GM10266 (cell line): ENCODE data around the gene ABAT.

Source experiments
- DNase-seq: peaks from one replicate; pipeline ENCODE4 v3.0.0; 2012; ENCODE audit errors: extremely low spot score
- TF ChIP-seq, protein P1 (sequence below): IDR thresholded peaks from 2 replicates; pipeline ENCODE4 v1.5.1; 2012; ENCODE audit warnings: mild to moderate bottlenecking, low read depth; ENCODE audit not compliant: control insufficient read depth, insufficient read depth; ENCODE audit errors: missing control alignments

The ABAT gene

DNA sequence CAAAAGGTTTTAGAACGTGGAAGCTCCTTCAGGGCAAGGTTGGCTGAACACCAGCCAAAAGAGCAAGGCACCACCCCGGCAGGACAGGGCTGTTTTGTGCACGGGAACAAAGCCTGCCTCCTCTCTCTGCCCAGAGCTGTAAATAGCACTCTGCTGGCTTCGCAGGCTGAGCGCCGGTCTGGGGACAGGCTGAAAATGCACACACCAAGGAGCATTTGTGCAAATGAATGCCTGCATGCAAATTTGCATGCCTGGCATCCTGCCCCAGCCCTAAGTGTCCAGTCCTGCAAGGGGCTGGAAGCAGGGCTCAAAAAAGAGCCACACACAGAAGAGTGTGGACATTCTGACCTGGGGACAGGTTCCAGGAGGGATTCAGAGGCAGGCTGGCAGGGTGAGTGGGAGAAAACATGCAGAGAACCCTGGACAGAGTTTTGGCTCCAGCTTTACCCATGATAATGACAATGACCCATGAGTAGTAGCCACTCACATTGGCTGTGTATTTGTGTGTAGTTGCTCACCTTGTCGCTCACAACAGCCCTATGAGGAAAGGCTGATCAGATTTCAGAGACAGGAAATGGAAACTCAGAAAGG lies 11.7 kb downstream of the ABAT start:
- TF ChIP-seq, protein P1, sequence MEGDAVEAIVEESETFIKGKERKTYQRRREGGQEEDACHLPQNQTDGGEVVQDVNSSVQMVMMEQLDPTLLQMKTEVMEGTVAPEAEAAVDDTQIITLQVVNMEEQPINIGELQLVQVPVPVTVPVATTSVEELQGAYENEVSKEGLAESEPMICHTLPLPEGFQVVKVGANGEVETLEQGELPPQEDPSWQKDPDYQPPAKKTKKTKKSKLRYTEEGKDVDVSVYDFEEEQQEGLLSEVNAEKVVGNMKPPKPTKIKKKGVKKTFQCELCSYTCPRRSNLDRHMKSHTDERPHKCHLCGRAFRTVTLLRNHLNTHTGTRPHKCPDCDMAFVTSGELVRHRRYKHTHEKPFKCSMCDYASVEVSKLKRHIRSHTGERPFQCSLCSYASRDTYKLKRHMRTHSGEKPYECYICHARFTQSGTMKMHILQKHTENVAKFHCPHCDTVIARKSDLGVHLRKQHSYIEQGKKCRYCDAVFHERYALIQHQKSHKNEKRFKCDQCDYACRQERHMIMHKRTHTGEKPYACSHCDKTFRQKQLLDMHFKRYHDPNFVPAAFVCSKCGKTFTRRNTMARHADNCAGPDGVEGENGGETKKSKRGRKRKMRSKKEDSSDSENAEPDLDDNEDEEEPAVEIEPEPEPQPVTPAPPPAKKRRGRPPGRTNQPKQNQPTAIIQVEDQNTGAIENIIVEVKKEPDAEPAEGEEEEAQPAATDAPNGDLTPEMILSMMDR = no peak
- DNase-seq = no peak

DNA sequence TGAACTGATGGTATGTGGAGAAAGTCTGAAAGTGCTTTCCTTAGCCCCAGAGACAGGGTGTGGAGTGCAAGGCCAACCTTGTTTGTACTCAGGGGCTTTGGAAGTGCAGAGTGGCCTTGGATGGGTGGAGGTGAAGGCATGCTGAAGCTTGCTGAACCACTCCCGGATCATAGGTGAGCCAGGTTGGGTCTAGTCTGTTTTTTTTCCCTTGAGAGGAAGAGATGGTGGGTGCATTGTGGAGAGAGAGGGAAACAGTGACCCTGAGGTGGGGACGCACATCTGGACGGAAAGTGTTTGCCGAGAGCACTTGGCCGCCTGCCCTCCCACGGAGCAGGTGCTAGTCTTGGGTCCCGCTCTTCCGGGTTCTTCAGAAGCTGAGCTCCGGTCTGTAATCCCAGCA lies 12.5 kb downstream of the ABAT start:
- DNase-seq = no peak
- TF ChIP-seq, protein P1 = no peak

DNA sequence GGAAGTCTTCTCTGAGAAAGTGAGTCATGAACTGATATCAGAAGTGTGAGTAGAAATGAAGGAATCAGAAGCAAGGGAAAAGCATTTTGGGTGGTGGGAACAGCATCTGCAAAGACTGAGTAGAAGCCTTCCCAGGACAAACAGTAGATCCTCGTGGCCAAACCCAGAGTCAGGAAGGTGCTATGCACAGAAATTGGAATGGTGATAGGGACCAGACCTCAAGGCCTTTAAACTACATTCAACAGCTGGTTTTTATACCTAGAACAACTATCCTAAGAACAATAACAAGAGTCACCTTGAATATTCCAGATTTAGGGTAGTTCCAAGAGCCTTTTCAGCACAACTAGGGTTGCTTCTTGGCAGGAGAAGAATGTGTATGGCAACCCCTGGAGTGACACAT lies 15.3 kb downstream of the ABAT start:
- TF ChIP-seq, protein P1 = no peak
- DNase-seq = no peak

DNA sequence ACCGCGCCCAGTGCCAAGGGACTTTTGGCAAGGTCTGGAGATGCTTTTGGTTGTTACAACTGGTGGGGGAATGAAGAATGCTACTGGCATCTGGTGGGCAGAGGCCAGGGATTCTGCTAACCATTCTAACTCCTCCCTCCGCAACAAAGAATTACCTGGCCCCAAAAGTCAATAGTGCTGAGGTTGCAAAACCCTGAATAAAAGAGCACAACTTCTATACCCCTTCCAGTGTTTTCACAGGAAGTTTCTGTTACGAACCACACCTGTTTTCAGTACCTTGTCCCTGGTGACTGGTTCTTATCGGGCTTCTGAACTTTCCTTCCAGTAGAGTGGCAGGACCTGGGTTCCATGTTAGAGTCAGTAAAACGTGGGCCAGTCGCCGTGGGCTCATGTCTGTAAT lies 17.3 kb downstream of the ABAT start:
- TF ChIP-seq, protein P1 = no peak
- DNase-seq = no peak

DNA sequence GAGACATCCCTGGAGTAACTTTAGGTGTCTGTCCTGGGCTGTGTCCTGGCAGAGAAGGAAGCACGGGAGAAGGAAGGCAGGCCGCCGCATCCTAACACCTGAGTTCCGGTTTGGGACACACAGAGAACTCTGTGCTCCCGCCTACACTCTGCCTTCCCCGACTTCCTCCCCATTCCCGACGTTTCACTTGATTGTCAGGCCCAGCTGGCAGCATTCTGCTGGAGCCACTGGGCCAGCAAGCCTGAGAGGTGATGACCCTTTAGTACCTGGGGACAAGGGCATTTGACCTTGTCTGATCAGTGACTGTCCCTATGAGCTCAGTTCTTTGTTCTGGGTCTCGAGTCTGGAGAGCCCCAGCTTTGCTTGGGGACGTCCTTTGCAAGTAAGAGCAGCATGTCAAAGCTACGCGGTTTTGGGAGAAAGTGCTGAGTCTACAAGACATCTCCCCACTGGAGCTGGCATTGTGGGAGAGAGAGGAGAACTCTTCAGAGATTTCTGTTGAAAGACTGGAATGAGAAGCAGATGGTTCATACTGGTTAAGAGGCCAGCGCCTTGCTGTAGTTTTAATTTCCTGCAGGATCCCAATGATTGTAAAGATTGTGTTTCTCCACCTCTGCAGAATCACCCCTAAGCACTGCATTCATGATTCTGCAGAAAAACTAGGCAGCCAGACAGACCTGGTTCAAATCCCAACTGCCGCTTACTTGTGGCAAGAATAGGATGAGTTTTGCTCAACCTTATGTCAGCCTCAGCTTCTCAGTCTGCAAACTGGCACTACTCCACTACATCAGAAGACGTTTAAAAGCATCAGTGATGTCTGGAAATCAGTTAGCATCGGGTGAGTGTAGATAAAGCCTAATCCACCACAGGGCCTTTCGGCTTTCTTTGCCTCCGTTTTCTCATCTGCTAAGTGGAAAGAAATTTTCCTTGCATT lies 20.6 kb downstream of the ABAT start:
- DNase-seq = no peak
- TF ChIP-seq, protein P1 = no peak

DNA sequence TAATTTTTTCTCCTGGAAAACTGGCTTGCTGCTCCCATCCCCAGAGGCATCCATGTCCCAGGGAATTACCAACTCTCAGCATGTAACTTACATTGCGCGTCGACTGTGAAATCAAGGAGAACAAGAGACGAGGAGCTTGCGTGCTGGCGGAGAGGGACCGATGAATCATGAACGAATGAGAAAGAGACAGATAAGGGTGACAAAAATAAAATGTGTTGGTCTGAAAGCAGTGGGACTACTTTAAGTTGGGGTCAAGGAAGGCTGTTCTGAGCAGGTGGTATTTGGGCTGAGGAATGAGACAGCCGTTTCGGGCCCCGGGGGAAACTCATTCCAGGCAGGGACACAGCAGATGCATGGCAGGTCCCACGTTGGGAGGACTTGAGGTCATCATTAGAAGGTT lies 22.5 kb downstream of the ABAT start:
- TF ChIP-seq, protein P1 = no peak
- no peak for DNase-seq

DNA sequence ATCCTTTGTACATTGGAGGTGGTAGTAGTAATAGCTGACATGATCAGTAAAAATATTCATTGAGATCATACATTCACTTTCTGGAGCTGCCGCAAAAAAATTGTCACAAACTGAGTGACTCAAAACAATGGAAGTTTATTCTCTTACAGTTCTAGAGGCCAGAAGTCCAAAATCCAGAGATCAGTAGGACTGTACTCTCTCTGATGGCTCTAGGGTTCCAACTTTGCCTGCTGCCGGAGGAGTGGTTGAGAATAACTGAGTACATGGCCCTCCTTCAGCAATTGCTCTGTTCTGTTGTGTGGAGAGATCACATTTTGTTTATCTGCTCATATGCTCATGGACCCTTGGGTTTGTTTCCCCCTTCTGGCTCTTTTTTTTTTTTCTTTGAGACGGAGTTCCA lies 23.5 kb downstream of the ABAT start:
- DNase-seq = no peak
- TF ChIP-seq, protein P1 = no peak
